Measurements from ENCODE around the gene CD99. TPM values are rescaled to one million over a fixed set of nuclear protein-coding genes. Genes with fewer than 3 reads are reported as not detected.

The CD99 gene
- total RNA-seq, 1 experiment from 2014 or later, result 92.1 TPM

DNA sequence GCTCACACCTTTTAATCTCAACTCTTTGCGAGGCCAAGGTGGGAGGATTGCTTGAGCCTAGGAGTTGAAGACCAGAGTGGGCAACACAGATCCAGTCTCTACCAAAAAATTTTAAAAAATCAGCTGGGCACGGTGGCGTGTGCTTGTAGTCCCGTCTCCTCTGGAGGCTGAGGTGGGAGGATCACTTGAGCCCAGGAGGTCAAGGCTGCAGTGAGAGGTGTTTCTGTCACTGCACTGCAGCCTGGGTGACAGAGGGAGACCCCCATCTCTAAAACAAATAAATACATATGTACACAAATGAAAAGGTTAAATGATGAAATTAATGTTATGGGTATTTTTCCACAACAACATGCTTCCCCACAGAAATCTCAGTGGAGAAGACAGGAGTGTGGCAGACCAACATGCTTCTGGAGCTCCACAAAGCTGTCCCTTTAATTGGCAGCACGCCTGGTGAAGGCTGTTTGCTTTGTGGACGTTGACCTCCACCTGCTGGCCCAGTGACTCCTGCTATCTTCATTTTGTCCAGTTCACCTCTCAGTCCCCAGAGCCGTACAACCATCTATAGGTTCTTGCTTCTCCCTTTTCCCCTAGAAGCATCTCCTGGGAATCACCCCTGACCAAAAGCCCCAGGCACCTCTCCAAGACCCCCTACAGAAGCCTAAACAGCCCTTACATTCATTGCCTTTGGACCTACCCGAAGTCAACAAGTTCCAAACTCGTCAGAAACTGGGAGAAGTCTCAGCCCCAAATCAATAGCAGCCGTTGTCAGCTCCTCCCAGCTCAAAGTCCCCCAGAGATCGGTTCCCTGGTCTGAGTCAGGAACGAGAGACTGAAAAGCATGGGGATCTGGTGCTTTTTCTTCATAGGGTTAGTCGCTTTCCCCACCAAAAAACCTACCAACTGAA lies 36.4 kb upstream of the CD99 start:
- Histone ChIP-seq H4K5ac (ENCODE audit: insufficient read length, low read depth, low read length) (no peak overlapping the region), H2BK120ac (ENCODE audit: low read depth, low read length, poor library complexity, severe bottlenecking) (no peak overlapping the region), H4K91ac (ENCODE audit: insufficient read length, low read depth, low read length) (no peak overlapping the region), H3K23ac (ENCODE audit: insufficient read length, low read depth, low read length) (no peak overlapping the region), H3T11ph (ENCODE audit: low read length) (no peak overlapping the region), H2BK15ac (ENCODE audit: low read depth, low read length) (no peak overlapping the region), H3K4me1 (ENCODE audit: insufficient read depth, low read length) (no peaks in the 10 kb centered on the region), H3K56ac (ENCODE audit: insufficient read length, low read depth, low read length) (no peak overlapping the region), H3K23me2 (ENCODE audit: insufficient read length, low read depth, low read length, poor library complexity, severe bottlenecking) (no peaks in the 10 kb centered on the region), H2BK5ac (ENCODE audit: insufficient read length, low read length) (no peak overlapping the region), H3K79me1 (ENCODE audit: insufficient read depth, low read depth, low read length, poor library complexity, severe bottlenecking) (no peaks in the 10 kb centered on the region), H3K27ac (ENCODE audit: insufficient read length, low read depth, low read length) (no peak overlapping the region), H2BK12ac (ENCODE audit: insufficient read length, low read depth, low read length) (no peak overlapping the region), H3K4ac (ENCODE audit: low read depth, low read length) (no peak overlapping the region), H3K14ac (ENCODE audit: insufficient read depth, low read length) (no peak overlapping the region), H2BK20ac (ENCODE audit: low read depth, low read length, poor library complexity, severe bottlenecking) (no peak overlapping the region), H3K9ac (ENCODE audit: extremely low read depth, insufficient read length, low read length) (no peak overlapping the region), H2AFZ (ENCODE audit: low read length) (no peak overlapping the region), H2AK5ac (ENCODE audit: insufficient read length, low read length) (no peak overlapping the region), H3K79me2 (ENCODE audit: insufficient read depth, low read length) (no peaks in the 10 kb centered on the region), H3K27me3 (ENCODE audit: insufficient read depth, low read length) (no peaks in the 10 kb centered on the region), H3K18ac (ENCODE audit: insufficient read length, low read depth, low read length) (no peak overlapping the region), H4K20me1 (ENCODE audit: control insufficient read depth, insufficient read depth, insufficient read length) (no peaks in the 10 kb centered on the region), H3K9me3 (ENCODE audit: control insufficient read depth, low read depth, low read length) (no peaks in the 10 kb centered on the region), H4K8ac (replicated peaks; ENCODE audit: insufficient read length, low read depth, low read length) (no peak overlapping the region), H3K4me2 (ENCODE audit: insufficient read depth, insufficient read length, low read length) (no peak overlapping the region)
- H3K27ac Mint-ChIP-seq, result peak overlapping the region in 2 of 3 experiments; percentile 27 to 81; a peak in 3 of 7 replicates
- peaks cover 11 to 26% (median 25%) of the 10 kb centered on the region in 3 experiments for H3K36me3 Mint-ChIP-seq (ENCODE audit: insufficient read depth in 1 of 3, low read depth in 3 of 3)
- H3K27me3 Mint-ChIP-seq (ENCODE audit: low read depth), result no peaks in the 10 kb centered on the region
- no peak overlapping the region for H3K4me3 Mint-ChIP-seq
- DNase-seq, result no peak
- H3K9me3 Mint-ChIP-seq, result no peaks in the 10 kb centered on the region; a peak in 1 of 5 replicates
- H3K4me1 Mint-ChIP-seq, result peaks cover 4 to 10% of the 10 kb centered on the region in 2 experiments
- TF ChIP-seq, protein P1, sequence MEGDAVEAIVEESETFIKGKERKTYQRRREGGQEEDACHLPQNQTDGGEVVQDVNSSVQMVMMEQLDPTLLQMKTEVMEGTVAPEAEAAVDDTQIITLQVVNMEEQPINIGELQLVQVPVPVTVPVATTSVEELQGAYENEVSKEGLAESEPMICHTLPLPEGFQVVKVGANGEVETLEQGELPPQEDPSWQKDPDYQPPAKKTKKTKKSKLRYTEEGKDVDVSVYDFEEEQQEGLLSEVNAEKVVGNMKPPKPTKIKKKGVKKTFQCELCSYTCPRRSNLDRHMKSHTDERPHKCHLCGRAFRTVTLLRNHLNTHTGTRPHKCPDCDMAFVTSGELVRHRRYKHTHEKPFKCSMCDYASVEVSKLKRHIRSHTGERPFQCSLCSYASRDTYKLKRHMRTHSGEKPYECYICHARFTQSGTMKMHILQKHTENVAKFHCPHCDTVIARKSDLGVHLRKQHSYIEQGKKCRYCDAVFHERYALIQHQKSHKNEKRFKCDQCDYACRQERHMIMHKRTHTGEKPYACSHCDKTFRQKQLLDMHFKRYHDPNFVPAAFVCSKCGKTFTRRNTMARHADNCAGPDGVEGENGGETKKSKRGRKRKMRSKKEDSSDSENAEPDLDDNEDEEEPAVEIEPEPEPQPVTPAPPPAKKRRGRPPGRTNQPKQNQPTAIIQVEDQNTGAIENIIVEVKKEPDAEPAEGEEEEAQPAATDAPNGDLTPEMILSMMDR (conservative IDR thresholded peaks at IDR 0.05), result no peak; the same call in 2 of the 3 replicates
- WGBS (ENCODE audit: extremely low coverage, insufficient read length, low lambda C conversion rate), result no CpG with 5 or more reads among the region's 13 CpGs
